Stimulated activated CD4-positive, alpha-beta T cell treated with anti-CD3 and anti-CD28 coated beads, Interleukin-1b, Interleukin-23, amount 100 ng/mL, for 4 hours (primary cell): ENCODE data around the gene ANKRD6.
"Not testable (repeated sequence)": the region's sequence is repeated elsewhere in the genome, so short reads cannot be mapped to it uniquely, and the experiment has no call there.

ENCODE experiments used
- DNase-seq, 2 donors: peaks; one replicate each; pipeline ENCODE4 v3.0.0-alpha.2; 2020; ENCODE audit warnings: low read depth in 2 of 2

The ANKRD6 gene

GRCh38 chr6:89432875-89433251 is at the start of gene ANKRD6:
ANKRD6 (plus strand) TSS chr6:89433152; CDS start chr6:89566977, 133,825 bp downstream.
- peak; percentile 87 for DNase-seq

GRCh38 chr6:89385156-89385667 is 47.7 kb upstream of the ANKRD6 start:
- no peak for DNase-seq

- no peak for DNase-seq
Measured at GRCh38 chr6:89385846-89386245, 47.1 kb upstream of the ANKRD6 start.

GRCh38 chr6:89386917-89387491 is 45.9 kb upstream of the ANKRD6 start:
- DNase-seq, result no peak

GRCh38 chr6:89387516-89388201 is 45.3 kb upstream of the ANKRD6 start:
- DNase-seq, result no peak

GRCh38 chr6:89388846-89389245 is 44.1 kb upstream of the ANKRD6 start:
- DNase-seq, result no peak

- DNase-seq, result no peak
Measured at GRCh38 chr6:89392823-89393222, 40.1 kb upstream of the ANKRD6 start.

- no peak for DNase-seq
Measured at GRCh38 chr6:89393659-89394058, 39.3 kb upstream of the ANKRD6 start.

GRCh38 chr6:89397884-89398283 is 35.1 kb upstream of the ANKRD6 start:
- DNase-seq, result not testable (repeated sequence)

- no peak for DNase-seq
Measured at GRCh38 chr6:89398762-89399525, 34.0 kb upstream of the ANKRD6 start.

GRCh38 chr6:89400050-89400449 is 32.9 kb upstream of the ANKRD6 start:
- DNase-seq, result no peak

- DNase-seq, result no peak
Measured at GRCh38 chr6:89400912-89401399, 32.0 kb upstream of the ANKRD6 start.

GRCh38 chr6:89402776-89403175 is 30.2 kb upstream of the ANKRD6 start:
- DNase-seq, result no peak

- no peak for DNase-seq
Measured at GRCh38 chr6:89404512-89404911, 28.4 kb upstream of the ANKRD6 start.

- no peak for DNase-seq
Measured at GRCh38 chr6:89406141-89406540, 26.8 kb upstream of the ANKRD6 start.

GRCh38 chr6:89409461-89410035 is 23.4 kb upstream of the ANKRD6 start:
- no peak for DNase-seq

GRCh38 chr6:89410231-89410761 is 22.7 kb upstream of the ANKRD6 start:
- DNase-seq, result no peak

- no peak for DNase-seq
Measured at GRCh38 chr6:89410788-89411144, 22.2 kb upstream of the ANKRD6 start.

- DNase-seq, result peak in 1 of 2 donors; percentile 21
Measured at GRCh38 chr6:89411145-89412070, 21.5 kb upstream of the ANKRD6 start.

GRCh38 chr6:89412071-89413005 is 20.6 kb upstream of the ANKRD6 start, which contains the start of gene RRAGD:
RRAGD (minus strand) TSS chr6:89412273; CDS start chr6:89411993, 280 bp downstream.
- DNase-seq, result peak; percentile 42 to 51
